ENCODE results near the gene KLHL29. TPM values are rescaled to one million over a fixed set of nuclear protein-coding genes. Genes with fewer than 3 reads are reported as not detected.

KLHL29 gene
- total and polyA plus RNA-seq, 4 donors, result 0.29 to 2.3 (median 0.68) TPM

- no peak for DNase-seq (ENCODE audit: low spot score)
- Histone ChIP-seq H3K9ac (ENCODE audit: low read depth in 1 of 2, low read length in 2 of 2) (no peak overlapping the region), H3K4me3 (ENCODE audit: low read depth in 1 of 3, low read length in 3 of 3) (peak overlapping the region in 1 of 3 donors; percentile 5), H3K27me3 (ENCODE audit: control insufficient read depth in 4 of 4, insufficient read depth in 4 of 4, low read length in 3 of 4) (no peaks in the 10 kb centered on the region), H3K9me3 (ENCODE audit: control insufficient read depth in 4 of 4, low read length in 3 of 4) (peaks cover 4 to 12% (median 7%) of the 10 kb centered on the region in 4 donors), H3K4me1 (ENCODE audit: control insufficient read depth in 4 of 4, insufficient read depth in 4 of 4, low read length in 3 of 4) (no peaks in the 10 kb centered on the region), H3K36me3 (ENCODE audit: control insufficient read depth in 4 of 4, insufficient read depth in 3 of 4, low read depth in 1 of 4, low read length in 3 of 4) (no peaks in the 10 kb centered on the region), H3K27ac (ENCODE audit: low read depth in 1 of 2, low read length in 2 of 2) (no peak overlapping the region)
- TF ChIP-seq YY1 (IDR thresholded peaks at IDR 0.05) (no peak), HNF4A (conservative IDR thresholded peaks at IDR 0.05) (no peak), EGR1 (IDR thresholded peaks at IDR 0.05; ENCODE audit: low read depth in 2 of 2) (no peak), ATF3 (IDR thresholded peaks at IDR 0.05) (no peak), RXRA (IDR thresholded peaks at IDR 0.05) (no peak), MAX (IDR thresholded peaks at IDR 0.05) (no peak), JUND (IDR thresholded peaks at IDR 0.05) (no peak), FOXA2 (IDR thresholded peaks at IDR 0.05) (no peak), HNF4G (IDR thresholded peaks at IDR 0.05) (no peak), REST (IDR thresholded peaks at IDR 0.05) (no peak), RAD21 (IDR thresholded peaks at IDR 0.05) (no peak), TAF1 (conservative IDR thresholded peaks at IDR 0.05) (no peak), ZBTB33 (IDR thresholded peaks at IDR 0.05) (no peak), SP1 (IDR thresholded peaks at IDR 0.05) (no peak), CTCF (IDR thresholded peaks at IDR 0.05; ENCODE audit: low read depth, low read length, missing input control) (no peak), GABPA (IDR thresholded peaks at IDR 0.05 in 1 of 2, conservative IDR thresholded peaks at IDR 0.05 in 1 of 2) (no peak), NR2F2 (IDR thresholded peaks at IDR 0.05) (no peak), FOXA1 (IDR thresholded peaks at IDR 0.05) (no peak)
Observed at GRCh38 chr2:23606968-23607367, 222.0 kb downstream of the KLHL29 start.

All from liver (tissue), 9 donors.